ENCODE results near the gene SH2B3.

SH2B3 gene

DNA sequence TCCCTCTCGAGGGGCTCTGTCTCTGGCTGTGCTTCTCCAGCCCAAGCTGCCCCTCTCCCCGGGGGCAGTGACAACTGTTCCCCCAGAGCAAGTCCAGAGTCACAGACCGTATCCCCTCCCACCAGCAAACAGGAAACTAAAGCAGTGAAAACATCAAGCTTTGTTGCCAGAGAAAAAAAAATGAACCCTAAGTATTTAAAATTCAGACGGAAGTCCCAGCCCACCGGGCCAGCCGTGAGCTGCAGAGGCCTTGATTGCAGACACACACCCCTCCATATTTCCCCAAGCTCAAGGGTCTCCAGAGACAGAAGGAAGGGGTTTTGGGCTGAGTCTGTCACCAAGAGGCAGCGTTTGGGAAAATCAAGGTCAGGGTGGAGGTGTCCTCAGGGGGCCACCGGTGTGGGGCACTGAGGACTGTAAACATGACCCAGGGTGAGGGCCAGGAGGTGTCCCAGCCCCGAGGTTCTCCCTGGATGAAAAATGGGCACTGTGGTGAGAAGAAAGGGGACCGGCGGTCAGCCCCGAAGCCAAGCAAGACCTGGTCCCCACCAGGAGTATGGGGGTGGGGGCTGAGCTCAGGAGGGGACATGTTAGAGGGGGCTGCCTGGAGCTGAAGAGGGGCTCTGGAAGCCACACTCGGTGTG lies 44.5 kb upstream of the SH2B3 start:
- Histone ChIP-seq H3K4me3 (IDR thresholded peaks at IDR 0.05; ENCODE audit: insufficient read depth, low read depth, low read length) (no peak overlapping the region), H3K4me1 (ENCODE audit: low read depth, poor library complexity, severe bottlenecking) (no peaks in the 10 kb centered on the region), H3K27me3 (ENCODE audit: insufficient read depth, low read depth) (no peaks in the 10 kb centered on the region), H3K36me3 (ENCODE audit: insufficient read depth) (no peaks in the 10 kb centered on the region), H3K79me2 (ENCODE audit: insufficient read depth, low read depth) (no peaks in the 10 kb centered on the region), H3K9ac (no peak overlapping the region), H3K27ac (no peak overlapping the region), H3K4me2 (no peak overlapping the region), H2AFZ (ENCODE audit: low read depth) (no peak overlapping the region), H4K20me1 (ENCODE audit: insufficient read depth) (no peaks in the 10 kb centered on the region)
- TF ChIP-seq, protein P1, sequence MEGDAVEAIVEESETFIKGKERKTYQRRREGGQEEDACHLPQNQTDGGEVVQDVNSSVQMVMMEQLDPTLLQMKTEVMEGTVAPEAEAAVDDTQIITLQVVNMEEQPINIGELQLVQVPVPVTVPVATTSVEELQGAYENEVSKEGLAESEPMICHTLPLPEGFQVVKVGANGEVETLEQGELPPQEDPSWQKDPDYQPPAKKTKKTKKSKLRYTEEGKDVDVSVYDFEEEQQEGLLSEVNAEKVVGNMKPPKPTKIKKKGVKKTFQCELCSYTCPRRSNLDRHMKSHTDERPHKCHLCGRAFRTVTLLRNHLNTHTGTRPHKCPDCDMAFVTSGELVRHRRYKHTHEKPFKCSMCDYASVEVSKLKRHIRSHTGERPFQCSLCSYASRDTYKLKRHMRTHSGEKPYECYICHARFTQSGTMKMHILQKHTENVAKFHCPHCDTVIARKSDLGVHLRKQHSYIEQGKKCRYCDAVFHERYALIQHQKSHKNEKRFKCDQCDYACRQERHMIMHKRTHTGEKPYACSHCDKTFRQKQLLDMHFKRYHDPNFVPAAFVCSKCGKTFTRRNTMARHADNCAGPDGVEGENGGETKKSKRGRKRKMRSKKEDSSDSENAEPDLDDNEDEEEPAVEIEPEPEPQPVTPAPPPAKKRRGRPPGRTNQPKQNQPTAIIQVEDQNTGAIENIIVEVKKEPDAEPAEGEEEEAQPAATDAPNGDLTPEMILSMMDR (conservative IDR thresholded peaks at IDR 0.05; ENCODE audit: low read depth, low read length), result no peak

DNA sequence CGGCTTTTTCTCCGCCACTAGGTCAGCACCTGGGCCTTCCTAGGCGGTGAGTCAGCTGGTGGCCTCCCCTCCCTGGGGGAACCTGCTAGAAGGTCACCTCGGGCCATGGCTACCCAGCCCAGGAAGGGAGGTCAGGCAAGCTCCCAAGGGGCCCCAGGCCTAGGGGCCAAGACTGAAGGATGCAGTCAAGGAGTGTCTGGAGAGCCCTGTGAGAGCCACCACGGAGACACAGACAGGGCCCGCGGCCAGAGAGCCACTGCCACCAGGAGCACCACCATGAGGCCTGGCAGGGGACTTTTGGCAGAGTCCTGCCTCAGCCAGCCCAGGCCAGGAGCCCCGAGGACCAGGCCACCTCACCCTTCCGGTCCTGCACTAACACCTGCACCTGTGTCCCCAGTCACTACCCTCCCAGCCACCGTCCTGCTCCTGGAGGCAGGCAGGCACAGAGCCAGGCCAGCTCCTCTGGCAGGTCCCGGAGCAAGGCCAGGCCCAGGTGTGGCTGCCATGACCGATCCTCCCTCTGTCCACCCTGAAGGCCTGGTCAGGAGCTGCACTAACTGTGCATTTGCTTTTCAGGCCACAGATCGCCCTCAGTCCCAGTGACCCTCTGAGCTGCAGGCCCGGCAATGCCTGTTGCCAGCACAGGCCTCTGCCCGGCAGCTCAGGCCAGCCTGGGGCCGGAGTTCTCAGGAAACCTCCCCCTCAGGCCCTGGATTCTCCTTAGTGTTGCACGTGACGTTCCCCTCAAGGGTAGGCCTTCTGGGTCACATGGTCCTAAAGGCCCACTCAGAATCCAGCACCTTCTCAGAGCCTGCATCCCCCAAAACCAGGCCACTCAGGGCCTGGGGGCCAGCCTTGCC lies 43.8 kb upstream of the SH2B3 start:
- Histone ChIP-seq H3K4me2 (no peak overlapping the region), H3K79me2 (ENCODE audit: insufficient read depth, low read depth) (no peaks in the 10 kb centered on the region), H3K27me3 (ENCODE audit: insufficient read depth, low read depth) (no peaks in the 10 kb centered on the region), H3K4me3 (IDR thresholded peaks at IDR 0.05; ENCODE audit: insufficient read depth, low read depth, low read length) (no peak overlapping the region), H3K4me1 (ENCODE audit: low read depth, poor library complexity, severe bottlenecking) (no peaks in the 10 kb centered on the region), H3K9ac (no peak overlapping the region), H3K36me3 (ENCODE audit: insufficient read depth) (no peaks in the 10 kb centered on the region), H2AFZ (ENCODE audit: low read depth) (no peak overlapping the region), H4K20me1 (ENCODE audit: insufficient read depth) (no peaks in the 10 kb centered on the region), H3K27ac (no peak overlapping the region)
- TF ChIP-seq, protein P1 (conservative IDR thresholded peaks at IDR 0.05; ENCODE audit: low read depth, low read length), result no peak

DNA sequence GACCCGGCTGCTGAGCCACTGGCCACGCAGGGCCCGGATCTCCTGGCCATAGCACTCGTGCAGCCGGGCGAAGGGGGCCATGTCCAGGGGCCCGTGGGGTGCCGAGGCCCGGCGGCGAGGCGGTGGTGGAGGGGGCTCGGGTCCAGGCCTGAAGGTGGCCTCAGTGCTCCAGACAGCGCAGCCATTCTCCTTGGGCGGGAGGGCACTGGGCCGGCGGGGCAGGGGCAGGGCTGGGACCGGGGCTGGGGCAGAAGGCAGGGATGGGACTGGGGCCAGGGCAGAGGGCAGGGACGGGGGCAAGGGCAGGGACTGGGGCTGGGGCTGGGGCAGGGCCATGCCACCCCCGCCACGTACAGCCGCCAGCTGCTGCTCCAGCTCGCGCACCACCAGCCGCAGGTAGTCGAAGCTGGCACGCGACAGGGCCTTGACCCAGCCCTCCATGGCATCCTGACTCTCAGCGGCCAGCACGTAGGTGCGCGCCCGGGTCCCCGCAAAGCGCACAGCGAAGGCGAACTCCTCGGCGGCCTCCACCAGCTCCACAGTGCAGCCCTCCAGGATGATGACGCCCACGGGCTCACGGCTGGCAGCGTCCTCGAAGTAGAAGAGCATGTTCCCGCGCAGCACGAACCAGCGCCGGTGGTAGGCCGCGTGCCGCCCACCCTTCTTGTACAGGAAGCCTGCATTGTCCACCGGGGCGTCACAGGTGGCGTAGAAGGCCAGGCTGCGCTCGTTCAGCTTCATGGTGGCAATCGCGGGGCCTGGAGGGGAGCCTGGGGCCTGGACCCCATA lies 42.8 kb upstream of the SH2B3 start:
- H3K4me3 ChIP-seq (IDR thresholded peaks at IDR 0.05; ENCODE audit: insufficient read depth, low read depth, low read length), result no peak overlapping the region
- no peak overlapping the region for H3K9ac ChIP-seq
- no peak overlapping the region for H3K27ac ChIP-seq
- no peak overlapping the region for H2AFZ ChIP-seq (ENCODE audit: low read depth)
- TF ChIP-seq, protein P1 (conservative IDR thresholded peaks at IDR 0.05; ENCODE audit: low read depth, low read length), result no peak
- H3K4me1 ChIP-seq (ENCODE audit: low read depth, poor library complexity, severe bottlenecking), result peaks cover 8% of the 10 kb centered on the region
- H3K4me2 ChIP-seq, result no peak overlapping the region
- no peaks in the 10 kb centered on the region for H3K27me3 ChIP-seq (ENCODE audit: insufficient read depth, low read depth)
- no peaks in the 10 kb centered on the region for H3K79me2 ChIP-seq (ENCODE audit: insufficient read depth, low read depth)
- H4K20me1 ChIP-seq (ENCODE audit: insufficient read depth), result no peaks in the 10 kb centered on the region
- H3K36me3 ChIP-seq (ENCODE audit: insufficient read depth), result no peaks in the 10 kb centered on the region

DNA sequence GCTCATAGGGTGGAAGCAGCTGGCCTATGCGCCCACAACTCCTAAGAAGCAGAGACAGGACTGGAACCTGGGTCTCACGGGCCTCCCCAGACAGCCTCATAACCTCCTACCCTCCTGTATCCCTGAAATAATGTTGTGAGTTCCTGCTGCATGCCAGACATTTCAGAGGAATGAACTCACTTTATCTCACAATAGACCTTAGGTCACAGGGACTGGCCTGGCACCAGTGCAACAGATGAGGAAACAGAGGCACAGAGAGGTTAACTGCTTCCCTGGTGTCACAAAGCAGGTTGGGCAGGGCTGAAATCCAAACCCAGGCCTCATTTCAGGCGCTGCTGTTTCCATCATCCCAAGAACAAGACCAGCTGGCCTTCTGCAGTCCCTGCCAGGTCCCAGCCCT lies 42.1 kb upstream of the SH2B3 start:
- H3K36me3 ChIP-seq (ENCODE audit: insufficient read depth), result no peaks in the 10 kb centered on the region
- H3K9ac ChIP-seq, result no peak overlapping the region
- H3K79me2 ChIP-seq (ENCODE audit: insufficient read depth, low read depth), result no peaks in the 10 kb centered on the region
- H3K27me3 ChIP-seq (ENCODE audit: insufficient read depth, low read depth), result no peaks in the 10 kb centered on the region
- no peaks in the 10 kb centered on the region for H4K20me1 ChIP-seq (ENCODE audit: insufficient read depth)
- H2AFZ ChIP-seq (ENCODE audit: low read depth), result no peak overlapping the region
- no peak overlapping the region for H3K4me2 ChIP-seq
- peaks cover 9% of the 10 kb centered on the region for H3K4me1 ChIP-seq (ENCODE audit: low read depth, poor library complexity, severe bottlenecking)
- H3K4me3 ChIP-seq (IDR thresholded peaks at IDR 0.05; ENCODE audit: insufficient read depth, low read depth, low read length), result no peak overlapping the region
- no peak overlapping the region for H3K27ac ChIP-seq
- TF ChIP-seq, protein P1 (conservative IDR thresholded peaks at IDR 0.05; ENCODE audit: low read depth, low read length), result no peak

Measured in KMS-11 (cell line).